Tibial artery (tissue), 4 donors: Measurements from ENCODE around the gene TUBGCP3.
A peak's percentile ranks its signal among the peaks of the same experiment; 100 is the strongest.

ENCODE experiments used
- DNase-seq, 2 donors: peaks; one replicate each; pipeline ENCODE4 v3.0.0-alpha.2; 2019
- H3K27ac ChIP-seq, 2 donors: fragments of 200-600 bp; sonication (generic) in 1 of 2; 1 replicate in 1 of 2; 2 replicates in 1 of 2; pipeline ENCODE4 v1.5.1; 2018 to 2019; ENCODE audit warnings: mild to moderate bottlenecking in 1 of 2
- H3K27me3 ChIP-seq, 2 donors: fragments of 200-600 bp; sonication (generic) in 1 of 2; one replicate each; pipeline versions ENCODE4 v1.5.1 to v1.6.0; 2016 to 2019
- H3K36me3 ChIP-seq, 3 donors: fragments of 200-600 bp; sonication (generic) in 2 of 3; one replicate each; pipeline ENCODE4 v1.5.1; 2016 to 2019; ENCODE audit warnings: mild to moderate bottlenecking in 2 of 3
- H3K4me1 ChIP-seq, 4 donors: fragments of 200-600 bp; sonication (generic) in 2 of 4; 1 replicate in 3 of 4; 2 replicates in 1 of 4; pipeline ENCODE4 v1.5.1; 2016 to 2019
- H3K4me3 ChIP-seq, 2 donors: fragments of 200-600 bp; sonication (generic) in 1 of 2; 1 replicate in 1 of 2; 2 replicates in 1 of 2; pipeline ENCODE4 v1.5.1; 2018 to 2019; ENCODE audit warnings: mild to moderate bottlenecking in 2 of 2
- H3K9me3 ChIP-seq, 3 donors: fragments of 200-600 bp; sonication (generic) in 1 of 3; one replicate each; pipeline ENCODE4 v1.5.1; 2016 to 2019
- CTCF ChIP-seq, 2 experiments: fragments of 200-600 bp in 1 of 2; fragments of 450-650 bp in 1 of 2; IDR thresholded peaks; one replicate each; pipeline ENCODE4 v1.5.1; 2017 to 2019; ENCODE audit warnings: antibody characterized with exemption in 2 of 2, mild to moderate bottlenecking in 1 of 2, moderate library complexity in 1 of 2
- intact Hi-C: fragments of 100-400 bp; cut with DNase I; formaldehyde crosslinking; loops from one replicate; pipeline ENCODE4 v1.15.0; 2023; ENCODE audit warnings: low total_unique reads

TUBGCP3 gene, protein sequence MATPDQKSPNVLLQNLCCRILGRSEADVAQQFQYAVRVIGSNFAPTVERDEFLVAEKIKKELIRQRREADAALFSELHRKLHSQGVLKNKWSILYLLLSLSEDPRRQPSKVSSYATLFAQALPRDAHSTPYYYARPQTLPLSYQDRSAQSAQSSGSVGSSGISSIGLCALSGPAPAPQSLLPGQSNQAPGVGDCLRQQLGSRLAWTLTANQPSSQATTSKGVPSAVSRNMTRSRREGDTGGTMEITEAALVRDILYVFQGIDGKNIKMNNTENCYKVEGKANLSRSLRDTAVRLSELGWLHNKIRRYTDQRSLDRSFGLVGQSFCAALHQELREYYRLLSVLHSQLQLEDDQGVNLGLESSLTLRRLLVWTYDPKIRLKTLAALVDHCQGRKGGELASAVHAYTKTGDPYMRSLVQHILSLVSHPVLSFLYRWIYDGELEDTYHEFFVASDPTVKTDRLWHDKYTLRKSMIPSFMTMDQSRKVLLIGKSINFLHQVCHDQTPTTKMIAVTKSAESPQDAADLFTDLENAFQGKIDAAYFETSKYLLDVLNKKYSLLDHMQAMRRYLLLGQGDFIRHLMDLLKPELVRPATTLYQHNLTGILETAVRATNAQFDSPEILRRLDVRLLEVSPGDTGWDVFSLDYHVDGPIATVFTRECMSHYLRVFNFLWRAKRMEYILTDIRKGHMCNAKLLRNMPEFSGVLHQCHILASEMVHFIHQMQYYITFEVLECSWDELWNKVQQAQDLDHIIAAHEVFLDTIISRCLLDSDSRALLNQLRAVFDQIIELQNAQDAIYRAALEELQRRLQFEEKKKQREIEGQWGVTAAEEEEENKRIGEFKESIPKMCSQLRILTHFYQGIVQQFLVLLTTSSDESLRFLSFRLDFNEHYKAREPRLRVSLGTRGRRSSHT

GRCh38 chr13:112587764-112588489 lies at the start of gene TUBGCP3:
TSS of gene TUBGCP3 (minus strand) at chr13:112588153. CDS start at chr13:112587980, 173 bp downstream.
- H3K4me1 ChIP-seq = peaks cover 0 to 23% (median 7%) of the 10 kb centered on the region in 4 donors
- peak; percentile 77 to 90 for DNase-seq
- H3K27me3 ChIP-seq = peaks cover 0 to 3% of the 10 kb centered on the region in 2 donors
- H3K9me3 ChIP-seq = no peaks in the 10 kb centered on the region
- intact Hi-C loops = no loop called here
- TF ChIP-seq CTCF (IDR thresholded peaks at IDR 0.05) = peak; percentile 26 to 47
- peak within 1 kb of the TSS; percentile 77 to 98 for H3K4me3 ChIP-seq
- no peaks in the 10 kb centered on the region for H3K36me3 ChIP-seq
- peak within 1 kb of the TSS; percentile 85 to 88 for H3K27ac ChIP-seq

DNA sequence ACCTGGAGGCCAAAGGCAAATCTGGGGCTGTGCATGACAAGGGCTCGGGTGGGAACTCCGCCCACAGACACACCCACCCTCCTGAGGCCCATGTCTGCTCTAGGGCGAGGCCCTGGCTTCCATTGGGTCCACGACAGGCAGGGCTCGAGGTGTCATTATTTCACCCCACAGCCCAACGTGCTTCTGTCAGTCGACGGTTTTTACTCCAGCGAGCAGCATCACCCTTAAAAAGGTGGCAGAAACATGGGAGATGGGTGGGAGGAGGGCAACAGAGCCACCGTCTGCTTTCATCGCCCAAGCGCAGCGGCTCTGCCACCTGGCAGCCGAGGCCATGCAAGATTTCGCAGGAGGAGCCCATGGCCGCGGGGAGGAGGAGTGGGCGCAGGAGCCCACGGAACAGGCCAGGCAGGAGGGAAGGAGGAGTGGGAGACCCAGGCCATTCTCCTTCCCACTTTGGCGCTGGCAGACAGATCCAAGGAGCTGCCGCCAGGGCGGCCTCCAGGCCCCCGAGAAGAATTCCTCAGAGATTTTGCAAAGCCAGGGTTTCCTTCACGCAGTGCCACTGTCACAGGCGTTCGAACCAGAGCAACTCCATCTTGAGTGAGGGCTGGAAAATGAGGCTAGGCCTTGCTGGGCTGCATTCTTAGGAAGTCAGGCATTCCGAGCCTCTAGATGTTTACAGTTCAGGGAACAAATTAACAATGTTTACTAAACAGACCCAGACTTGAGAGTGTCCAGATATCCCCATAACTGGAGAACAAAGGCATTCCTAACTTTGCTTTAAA lies 49.3 kb upstream of the TUBGCP3 start:
- no peak for DNase-seq

DNA sequence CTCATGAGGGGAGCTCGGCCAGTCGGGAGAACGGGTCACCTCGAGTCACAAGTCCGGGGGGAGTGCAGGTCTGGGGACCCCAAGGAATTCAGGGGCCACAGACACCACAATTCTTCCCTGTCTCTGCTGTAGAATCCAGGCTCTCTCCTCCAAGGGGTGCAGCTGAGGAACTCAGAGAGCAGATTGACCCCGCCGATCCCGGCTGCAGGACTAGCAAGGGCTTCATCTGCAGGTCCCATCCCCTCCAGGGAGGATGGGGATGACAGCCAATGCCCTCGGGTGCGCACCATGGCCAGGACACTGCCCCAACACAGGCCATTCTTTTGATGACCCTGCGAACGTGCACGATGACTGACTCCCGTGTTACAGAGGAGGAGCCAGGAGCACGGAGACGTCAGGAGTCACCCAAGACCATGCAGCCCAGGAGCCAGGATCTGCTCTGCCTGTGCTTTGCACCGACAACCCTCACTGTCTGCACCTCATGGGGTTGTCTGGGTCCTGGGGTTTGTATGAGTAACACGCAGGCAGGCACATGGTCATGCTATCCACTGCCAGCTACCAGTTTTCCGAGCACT lies 48.5 kb upstream of the TUBGCP3 start:
- DNase-seq = no peak
- intact Hi-C loops = no loop called here
- TF ChIP-seq CTCF (IDR thresholded peaks at IDR 0.05) = no peak
- no peaks in the 10 kb centered on the region for H3K9me3 ChIP-seq
- H3K27me3 ChIP-seq = peaks cover 0 to 59% of the 10 kb centered on the region in 2 donors
- H3K4me3 ChIP-seq = no peak overlapping the region
- H3K4me1 ChIP-seq = no peaks in the 10 kb centered on the region
- no peaks in the 10 kb centered on the region for H3K36me3 ChIP-seq
- no peak overlapping the region for H3K27ac ChIP-seq

More for the DNA sequence above, 49.3 kb upstream of the TUBGCP3 start:
- intact Hi-C loops = no loop called here
- no peak overlapping the region for H3K27ac ChIP-seq
- H3K27me3 ChIP-seq = peaks cover 0 to 64% of the 10 kb centered on the region in 2 donors
- no peaks in the 10 kb centered on the region for H3K4me1 ChIP-seq
- H3K4me3 ChIP-seq = no peak overlapping the region
- no peak for TF ChIP-seq CTCF (IDR thresholded peaks at IDR 0.05)
- no peaks in the 10 kb centered on the region for H3K36me3 ChIP-seq
- no peaks in the 10 kb centered on the region for H3K9me3 ChIP-seq

GRCh38 chr13:112635323-112635722 lies 47.4 kb upstream of the TUBGCP3 start:
- no peaks in the 10 kb centered on the region for H3K9me3 ChIP-seq
- peaks cover 0 to 48% of the 10 kb centered on the region in 2 donors for H3K27me3 ChIP-seq
- no peak for DNase-seq
- H3K36me3 ChIP-seq = no peaks in the 10 kb centered on the region
- H3K4me1 ChIP-seq = no peaks in the 10 kb centered on the region
- no peak overlapping the region for H3K4me3 ChIP-seq
- H3K27ac ChIP-seq = no peak overlapping the region
- no peak for TF ChIP-seq CTCF (IDR thresholded peaks at IDR 0.05)
- intact Hi-C loops = no loop called here
